ENCODE data around the gene FSTL1. TPM values are rescaled to one million over a fixed set of nuclear protein-coding genes. Genes with fewer than 3 reads are reported as not detected.

Gene FSTL1
- total RNA-seq, result 100 to 1,000 TPM in 2 of 4 donors, 10 to 100 TPM in 1, 1 to 10 TPM in 1; 9.4 to 258 (median 70.7) TPM

- no peak for DNase-seq
- WGBS, 2 donors, result no CpG with 5 or more reads among the region's 78 CpGs
- intact Hi-C loops (cut with DNase I), result no loop called here
- H3K27me3 ChIP-seq, result peaks cover 0 to 20% (median 0%) of the 10 kb centered on the region in 4 donors
- H3K4me1 ChIP-seq, result peaks cover 6 to 59% (median 12%) of the 10 kb centered on the region in 3 donors
- no peaks in the 10 kb centered on the region for H3K9me3 ChIP-seq
- H3K4me3 ChIP-seq, result peak within 1 kb of the TSS; percentile 54 to 96 (median 82)
- H3K27ac ChIP-seq, result peak within 1 kb of the TSS; percentile 84 to 96 (median 94)
- no peak for TF ChIP-seq CTCF (IDR thresholded peaks at IDR 0.05)
- TF ChIP-seq POLR2A (IDR thresholded peaks at IDR 0.05), result peak in 2 of 4 donors; percentile 60 to 81
- no peaks in the 10 kb centered on the region for H3K36me3 ChIP-seq
Measured at GRCh38 chr3:120450600-120451271, at the start of gene FSTL1. FSTL1 (minus strand) TSS chr3:120450992; CDS start chr3:120450746, 246 bp downstream.

GRCh38 chr3:120498556-120499346 lies 48.0 kb upstream of the FSTL1 start:
- DNase-seq, result no peak
- Histone ChIP-seq H3K4me1 (peaks cover 0 to 21% (median 0%) of the 10 kb centered on the region in 3 donors), H3K4me3 (no peak overlapping the region), H3K27ac (peak overlapping the region in 2 of 4 donors; percentile 6 to 9), H3K9me3 (peaks cover 0 to 14% (median 9%) of the 10 kb centered on the region in 3 donors), H3K27me3 (no peaks in the 10 kb centered on the region), H3K36me3 (no peaks in the 10 kb centered on the region)
- no peak for TF ChIP-seq CTCF (IDR thresholded peaks at IDR 0.05)
- no peak for TF ChIP-seq POLR2A (IDR thresholded peaks at IDR 0.05)
- WGBS, 2 donors, result 77 to 82% methylated on average over 2 of the region's 2 CpGs
- intact Hi-C loops (cut with DNase I), result no loop called here

- Histone ChIP-seq H3K4me3 (no peak overlapping the region), H3K9me3 (peaks cover 0 to 14% (median 9%) of the 10 kb centered on the region in 3 donors), H3K4me1 (peaks cover 0 to 21% (median 0%) of the 10 kb centered on the region in 3 donors), H3K36me3 (no peaks in the 10 kb centered on the region), H3K27ac (peak overlapping the region in 1 of 4 donors; percentile 44), H3K27me3 (no peaks in the 10 kb centered on the region)
- DNase-seq, result no peak
- WGBS, 2 donors, result 50 to 60% methylated on average over 2 of the region's 2 CpGs
- intact Hi-C loops (cut with DNase I), result no loop called here
- no peak for TF ChIP-seq POLR2A (IDR thresholded peaks at IDR 0.05)
Measured at GRCh38 chr3:120497818-120498217, 47.0 kb upstream of the FSTL1 start.

GRCh38 chr3:120497336-120497735 lies 46.5 kb upstream of the FSTL1 start:
- Histone ChIP-seq H3K4me1 (peaks cover 0 to 21% (median 0%) of the 10 kb centered on the region in 3 donors), H3K27ac (peak overlapping the region in 3 of 4 donors; percentile 38 to 45 (median 44)), H3K4me3 (no peak overlapping the region), H3K9me3 (peaks cover 0 to 14% (median 9%) of the 10 kb centered on the region in 3 donors), H3K36me3 (no peaks in the 10 kb centered on the region), H3K27me3 (no peaks in the 10 kb centered on the region)
- no peak for DNase-seq
- intact Hi-C loops (cut with DNase I), result no loop called here
- WGBS, 2 donors, result 18 to 33% methylated on average over 3 of the region's 3 CpGs
- no peak for TF ChIP-seq POLR2A (IDR thresholded peaks at IDR 0.05)
- no peak for TF ChIP-seq CTCF (IDR thresholded peaks at IDR 0.05)

GRCh38 chr3:120496278-120497002 lies 45.6 kb upstream of the FSTL1 start:
- H3K27ac ChIP-seq, result peak overlapping the region in 3 of 4 donors; percentile 38 to 45 (median 44)
- peaks cover 0 to 14% (median 9%) of the 10 kb centered on the region in 3 donors for H3K9me3 ChIP-seq
- TF ChIP-seq POLR2A (IDR thresholded peaks at IDR 0.05), result no peak
- TF ChIP-seq CTCF (IDR thresholded peaks at IDR 0.05), result no peak
- H3K27me3 ChIP-seq, result no peaks in the 10 kb centered on the region
- H3K4me3 ChIP-seq, result no peak overlapping the region
- WGBS, 2 donors, result 47 to 49% methylated on average over 3 of the region's 3 CpGs
- H3K4me1 ChIP-seq, result peaks cover 0 to 21% (median 0%) of the 10 kb centered on the region in 3 donors
- DNase-seq, result no peak
- H3K36me3 ChIP-seq, result no peaks in the 10 kb centered on the region
- intact Hi-C loops (cut with DNase I), result no loop called here
